ENCODE results near the gene VN1R5. TPM values are rescaled to one million over a fixed set of nuclear protein-coding genes. Genes with fewer than 3 reads are reported as not detected.
"Not testable (repeated sequence)": the region's sequence is repeated elsewhere in the genome, so short reads cannot be mapped to it uniquely, and the experiment has no call there.

Gene VN1R5
- total and polyA plus RNA-seq, 2 donors from 2014 or later: not detected

DNA sequence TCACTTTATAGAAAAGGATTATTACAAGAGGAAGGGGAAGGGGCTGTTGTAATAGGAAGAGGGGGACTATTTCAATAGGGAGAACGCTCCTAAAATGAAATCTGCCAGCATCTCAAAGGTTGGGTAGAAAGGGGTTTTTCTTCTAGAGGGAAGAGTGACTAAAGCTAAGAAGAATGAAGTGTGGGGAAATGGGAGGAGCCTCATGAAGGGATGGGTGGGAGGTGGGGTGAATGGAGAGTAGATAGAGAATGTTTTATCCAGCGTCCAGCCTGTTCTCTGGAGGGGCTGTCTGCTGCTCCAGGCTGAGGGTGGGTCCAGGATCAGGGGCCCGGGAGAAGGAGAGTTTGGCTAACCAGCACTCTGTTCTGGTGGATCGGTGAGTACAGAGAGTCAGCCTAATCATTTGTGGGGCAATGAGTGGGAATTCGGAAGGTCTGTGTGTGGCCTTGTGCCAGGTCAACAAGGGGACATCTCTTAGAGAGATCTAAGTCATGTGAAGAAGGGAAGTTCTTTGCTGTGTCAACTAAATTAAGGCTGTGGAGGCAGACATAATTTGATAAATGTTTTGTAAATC is 25.2 kb downstream of the VN1R5 start:
- Histone ChIP-seq H3K27me3 (ENCODE audit: control insufficient read depth, insufficient read depth, low read length) (no peaks in the 10 kb centered on the region), H3K4me3 (ENCODE audit: low read length in 3 of 3) (no peak overlapping the region), H3K9me3 (ENCODE audit: control insufficient read depth in 2 of 3, insufficient read depth in 1 of 3, low read length in 3 of 3) (no peaks in the 10 kb centered on the region), H3K36me3 (ENCODE audit: control insufficient read depth in 2 of 3, insufficient read depth in 3 of 3, low read length in 3 of 3) (no peaks in the 10 kb centered on the region), H3K9ac (ENCODE audit: low read length in 3 of 3) (no peak overlapping the region), H3K4me1 (ENCODE audit: control insufficient read depth in 2 of 3, insufficient read depth in 2 of 3, low read depth in 1 of 3, low read length in 3 of 3) (peaks cover 0 to 4% (median 0%) of the 10 kb centered on the region in 3 donors), H3K27ac (ENCODE audit: low read depth in 2 of 2, low read length in 2 of 2) (no peak overlapping the region)
- DNase-seq: no peak
- TF ChIP-seq, protein P1, sequence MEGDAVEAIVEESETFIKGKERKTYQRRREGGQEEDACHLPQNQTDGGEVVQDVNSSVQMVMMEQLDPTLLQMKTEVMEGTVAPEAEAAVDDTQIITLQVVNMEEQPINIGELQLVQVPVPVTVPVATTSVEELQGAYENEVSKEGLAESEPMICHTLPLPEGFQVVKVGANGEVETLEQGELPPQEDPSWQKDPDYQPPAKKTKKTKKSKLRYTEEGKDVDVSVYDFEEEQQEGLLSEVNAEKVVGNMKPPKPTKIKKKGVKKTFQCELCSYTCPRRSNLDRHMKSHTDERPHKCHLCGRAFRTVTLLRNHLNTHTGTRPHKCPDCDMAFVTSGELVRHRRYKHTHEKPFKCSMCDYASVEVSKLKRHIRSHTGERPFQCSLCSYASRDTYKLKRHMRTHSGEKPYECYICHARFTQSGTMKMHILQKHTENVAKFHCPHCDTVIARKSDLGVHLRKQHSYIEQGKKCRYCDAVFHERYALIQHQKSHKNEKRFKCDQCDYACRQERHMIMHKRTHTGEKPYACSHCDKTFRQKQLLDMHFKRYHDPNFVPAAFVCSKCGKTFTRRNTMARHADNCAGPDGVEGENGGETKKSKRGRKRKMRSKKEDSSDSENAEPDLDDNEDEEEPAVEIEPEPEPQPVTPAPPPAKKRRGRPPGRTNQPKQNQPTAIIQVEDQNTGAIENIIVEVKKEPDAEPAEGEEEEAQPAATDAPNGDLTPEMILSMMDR (IDR thresholded peaks at IDR 0.05; ENCODE audit: borderline replicate concordance, extremely low read depth, insufficient read depth): no peak
- FAIRE-seq: no peak
- intact Hi-C loops (cut with DNase I): no loop called here

DNA sequence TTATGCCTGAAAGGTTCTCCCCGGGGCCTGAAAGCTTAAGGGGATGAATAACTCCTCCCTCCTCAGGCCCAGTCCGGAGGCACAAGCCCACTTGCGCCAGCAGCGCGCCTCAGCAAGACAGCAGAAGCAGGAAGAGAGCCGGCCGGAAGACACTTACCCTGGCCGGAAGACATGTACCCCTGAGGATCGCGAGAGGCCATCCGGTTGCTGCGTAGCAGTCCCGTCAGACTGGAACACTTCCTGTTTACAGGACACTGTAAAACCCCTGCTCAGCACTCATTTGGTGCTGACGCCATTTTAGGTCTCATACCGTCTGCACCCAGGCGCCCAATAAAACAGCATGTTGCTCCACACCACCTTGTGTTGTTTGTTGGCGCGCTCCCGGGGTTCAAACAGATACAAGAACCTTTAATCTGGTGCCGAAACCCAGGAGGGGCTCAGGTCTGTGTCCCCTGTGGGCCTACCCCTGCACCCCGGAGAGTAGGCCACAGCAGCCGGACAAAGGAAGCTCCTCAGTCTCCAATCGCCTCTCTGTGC is 30.3 kb downstream of the VN1R5 start:
- DNase-seq (peak in 1 of 5 donors; percentile 5), FAIRE-seq (no peak)
- no peak overlapping the region for H3K9ac ChIP-seq (ENCODE audit: low read length in 3 of 3)
- no peak overlapping the region for H3K4me3 ChIP-seq (ENCODE audit: low read length in 3 of 3)
- H3K36me3 ChIP-seq (ENCODE audit: control insufficient read depth in 2 of 3, insufficient read depth in 3 of 3, low read length in 3 of 3): no peaks in the 10 kb centered on the region
- TF ChIP-seq, protein P1 (IDR thresholded peaks at IDR 0.05; ENCODE audit: borderline replicate concordance, extremely low read depth, insufficient read depth): no peak
- no peaks in the 10 kb centered on the region for H3K27me3 ChIP-seq (ENCODE audit: control insufficient read depth, insufficient read depth, low read length)
- intact Hi-C loops (cut with DNase I): no loop called here
- no peaks in the 10 kb centered on the region for H3K4me1 ChIP-seq (ENCODE audit: control insufficient read depth in 2 of 3, insufficient read depth in 2 of 3, low read depth in 1 of 3, low read length in 3 of 3)
- no peak overlapping the region for H3K27ac ChIP-seq (ENCODE audit: low read depth in 2 of 2, low read length in 2 of 2)
- no peaks in the 10 kb centered on the region for H3K9me3 ChIP-seq (ENCODE audit: control insufficient read depth in 2 of 3, insufficient read depth in 1 of 3, low read length in 3 of 3)

DNA sequence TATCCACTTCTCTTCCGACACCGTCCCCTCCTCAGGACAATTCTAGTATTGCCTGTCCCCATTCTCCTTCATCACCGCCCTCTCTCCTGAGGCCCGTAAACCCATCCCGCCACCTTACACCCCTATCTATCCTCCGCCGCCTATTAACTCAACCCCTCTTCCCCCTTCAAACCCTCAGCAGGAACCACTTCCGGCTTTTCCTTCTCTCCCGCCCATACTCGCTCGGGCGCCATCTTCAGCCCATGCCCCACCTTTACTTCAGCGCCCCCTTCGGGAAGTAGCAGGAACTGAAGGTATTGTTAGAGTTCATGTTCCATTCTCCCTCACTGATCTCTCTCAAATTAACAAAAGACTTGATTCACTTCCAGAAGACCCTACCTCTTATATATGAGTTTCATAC is 31.6 kb downstream of the VN1R5 start:
- FAIRE-seq (no peak), DNase-seq (no peak)
- no peak overlapping the region for H3K9ac ChIP-seq (ENCODE audit: low read length in 3 of 3)
- H3K9me3 ChIP-seq (ENCODE audit: control insufficient read depth in 2 of 3, insufficient read depth in 1 of 3, low read length in 3 of 3): no peaks in the 10 kb centered on the region
- no peaks in the 10 kb centered on the region for H3K36me3 ChIP-seq (ENCODE audit: control insufficient read depth in 2 of 3, insufficient read depth in 3 of 3, low read length in 3 of 3)
- TF ChIP-seq, protein P1 (IDR thresholded peaks at IDR 0.05; ENCODE audit: borderline replicate concordance, extremely low read depth, insufficient read depth): no peak
- no peak overlapping the region for H3K27ac ChIP-seq (ENCODE audit: low read depth in 2 of 2, low read length in 2 of 2)
- intact Hi-C loops (cut with DNase I): no loop called here
- no peaks in the 10 kb centered on the region for H3K27me3 ChIP-seq (ENCODE audit: control insufficient read depth, insufficient read depth, low read length)
- H3K4me1 ChIP-seq (ENCODE audit: control insufficient read depth in 2 of 3, insufficient read depth in 2 of 3, low read depth in 1 of 3, low read length in 3 of 3): no peaks in the 10 kb centered on the region
- H3K4me3 ChIP-seq (ENCODE audit: low read length in 3 of 3): no peak overlapping the region

GRCh38 chr1:247288341-247288740 is 32.5 kb downstream of the VN1R5 start:
- FAIRE-seq: no peak
- H3K36me3 ChIP-seq (ENCODE audit: control insufficient read depth in 2 of 3, insufficient read depth in 3 of 3, low read length in 3 of 3): no peaks in the 10 kb centered on the region
- no peak overlapping the region for H3K4me3 ChIP-seq (ENCODE audit: low read length in 3 of 3)
- no peaks in the 10 kb centered on the region for H3K9me3 ChIP-seq (ENCODE audit: control insufficient read depth in 2 of 3, insufficient read depth in 1 of 3, low read length in 3 of 3)
- H3K9ac ChIP-seq (ENCODE audit: low read length in 3 of 3): no peak overlapping the region
- no peak for DNase-seq
- no peak overlapping the region for H3K27ac ChIP-seq (ENCODE audit: low read depth in 2 of 2, low read length in 2 of 2)
- TF ChIP-seq, protein P1 (IDR thresholded peaks at IDR 0.05; ENCODE audit: borderline replicate concordance, extremely low read depth, insufficient read depth): no peak
- H3K27me3 ChIP-seq (ENCODE audit: control insufficient read depth, insufficient read depth, low read length): no peaks in the 10 kb centered on the region
- intact Hi-C loops (cut with DNase I): no loop called here
- no peaks in the 10 kb centered on the region for H3K4me1 ChIP-seq (ENCODE audit: control insufficient read depth in 2 of 3, insufficient read depth in 2 of 3, low read depth in 1 of 3, low read length in 3 of 3)

- H3K27me3 ChIP-seq (ENCODE audit: control insufficient read depth, insufficient read depth, low read length); FAIRE-seq; H3K9me3 ChIP-seq (ENCODE audit: control insufficient read depth in 2 of 3, insufficient read depth in 1 of 3, low read length in 3 of 3): not testable (repeated sequence)
Measured at GRCh38 chr1:247289274-247289892, 33.5 kb downstream of the VN1R5 start.

More at GRCh38 chr1:247289274-247289892, 33.5 kb downstream of the VN1R5 start:
- H3K4me1 ChIP-seq (ENCODE audit: control insufficient read depth in 2 of 3, insufficient read depth in 2 of 3, low read depth in 1 of 3, low read length in 3 of 3); H3K27ac ChIP-seq (ENCODE audit: low read depth in 2 of 2, low read length in 2 of 2); intact Hi-C loops (cut with DNase I); H3K36me3 ChIP-seq (ENCODE audit: control insufficient read depth in 2 of 3, insufficient read depth in 3 of 3, low read length in 3 of 3); H3K9ac ChIP-seq (ENCODE audit: low read length in 3 of 3); H3K4me3 ChIP-seq (ENCODE audit: low read length in 3 of 3): not testable (repeated sequence)
- peak in 2 of 5 donors; percentile 8 for DNase-seq

Data from kidney (tissue), 14 donors.